Bronchial epithelial cell (primary cell): ENCODE results near the gene CDK18. TPM values are rescaled to one million over a fixed set of nuclear protein-coding genes. Genes with fewer than 3 reads are reported as not detected.

Experiments
- DNase-seq: peaks from one replicate; pipeline ENCODE4 v3.0.0-alpha.2; 2010; ENCODE audit warnings: low read depth
- FAIRE-seq: peaks from 2 replicates; lab custom pipeline; 2011; peaks lifted over from hg19 to GRCh38; lab: Jason Lieb, UNC
- H3K27me3 ChIP-seq: 2 replicates; pipeline ENCODE4 v1.5.1; 2011; ENCODE audit warnings: low read length; ENCODE audit not compliant: control insufficient read depth, insufficient read depth
- H3K36me3 ChIP-seq: 2 replicates; pipeline ENCODE4 v1.5.1; 2011; ENCODE audit warnings: low read length; ENCODE audit not compliant: control insufficient read depth, insufficient read depth
- H3K4me3 ChIP-seq: 2 replicates; pipeline ENCODE4 v1.5.1; 2011; ENCODE audit warnings: mild to moderate bottlenecking, low read depth, low read length, control low read depth
- CTCF ChIP-seq: IDR thresholded peaks from 2 replicates; pipeline ENCODE4 v1.5.1; 2011; ENCODE audit warnings: mild to moderate bottlenecking, moderate library complexity, low read length, control low read depth, inconsistent platforms; ENCODE audit not compliant: insufficient read depth, severe bottlenecking
- total RNA-seq: library from RNA; depleted of rRNA; stranded (reverse); fragments of >200 nt; gene quantifications from 2 replicates; pipeline ENCODE4 v1.2.1, GENCODE V29; 2014

The CDK18 gene
- total RNA-seq, 1 donor from 2014 or later, result 1.8 TPM

- FAIRE-seq (no peak), DNase-seq (no peak)
- no peak overlapping the region for H3K4me3 ChIP-seq
- no peak for TF ChIP-seq CTCF
- peaks cover 1% of the 10 kb centered on the region for H3K36me3 ChIP-seq
- H3K27me3 ChIP-seq, result no peaks in the 10 kb centered on the region
These were observed 14.4 kb downstream of the CDK18 start for GRCh38 chr1:205518661-205519540.

GRCh38 chr1:205519541-205520131 is 15.2 kb downstream of the CDK18 start:
- DNase-seq (no peak), FAIRE-seq (no peak)
- Histone ChIP-seq H3K27me3 (no peaks in the 10 kb centered on the region), H3K36me3 (peaks cover 1% of the 10 kb centered on the region), H3K4me3 (no peak overlapping the region)
- TF ChIP-seq CTCF, result no peak

GRCh38 chr1:205520709-205521108 is 16.2 kb downstream of the CDK18 start:
- DNase-seq, result no peak
- FAIRE-seq, result no peak
- Histone ChIP-seq H3K4me3 (no peak overlapping the region), H3K27me3 (no peaks in the 10 kb centered on the region), H3K36me3 (peaks cover under 1% of the 10 kb centered on the region)
- no peak for TF ChIP-seq CTCF

- H3K36me3 ChIP-seq, result peaks cover 2% of the 10 kb centered on the region
- no peaks in the 10 kb centered on the region for H3K27me3 ChIP-seq
- H3K4me3 ChIP-seq, result no peak overlapping the region
- TF ChIP-seq CTCF, result no peak
- DNase-seq, result no peak
- no peak for FAIRE-seq
These were observed 17.2 kb downstream of the CDK18 start for GRCh38 chr1:205521686-205522085.

- FAIRE-seq (no peak), DNase-seq (no peak)
- Histone ChIP-seq H3K27me3 (no peaks in the 10 kb centered on the region), H3K4me3 (no peak overlapping the region), H3K36me3 (peaks cover 2% of the 10 kb centered on the region)
- TF ChIP-seq CTCF, result no peak
These were observed 18.2 kb downstream of the CDK18 start for GRCh38 chr1:205522692-205523091.
